Stimulated activated CD8-positive, alpha-beta memory T cell treated with anti-CD3 and anti-CD28 coated beads, Interleukin-12 subunit alpha, Interleukin-12 subunit beta, amount 100 ng/mL, for 1 hour (primary cell): ENCODE measurements around the gene TBC1D16.

ENCODE experiments used
- DNase-seq: peaks from one replicate; pipeline ENCODE4 v3.0.0-alpha.2; 2020; ENCODE audit warnings: low read depth

The TBC1D16 gene

GRCh38 chr17:80035687-80035936 is at the start of gene TBC1D16:
Gene TBC1D16 (minus strand): TSS chr17:80035872. CDS start chr17:80013547, 22,325 bp downstream.
- no peak for DNase-seq

GRCh38 chr17:80084773-80085172 is 49.1 kb upstream of the TBC1D16 start:
- DNase-seq = no peak

- DNase-seq = no peak
These were observed 47.5 kb upstream of the TBC1D16 start for GRCh38 chr17:80083136-80083661.

- DNase-seq = peak; percentile 25
These were observed 46.9 kb upstream of the TBC1D16 start for GRCh38 chr17:80082403-80083135.

GRCh38 chr17:80081596-80081995 is 45.9 kb upstream of the TBC1D16 start:
- no peak for DNase-seq

- DNase-seq = no peak
These were observed 44.4 kb upstream of the TBC1D16 start for GRCh38 chr17:80080081-80080480.

GRCh38 chr17:80072410-80072809 is 36.7 kb upstream of the TBC1D16 start:
- no peak for DNase-seq

- DNase-seq = no peak
These were observed 35.6 kb upstream of the TBC1D16 start for GRCh38 chr17:80071116-80071841.

GRCh38 chr17:80070375-80071115 is 34.9 kb upstream of the TBC1D16 start:
- no peak for DNase-seq

- DNase-seq = no peak
These were observed 32.9 kb upstream of the TBC1D16 start for GRCh38 chr17:80068301-80069222.

GRCh38 chr17:80067393-80067986 is 31.8 kb upstream of the TBC1D16 start:
- DNase-seq = no peak

- no peak for DNase-seq
These were observed 30.0 kb upstream of the TBC1D16 start for GRCh38 chr17:80065478-80066170.

GRCh38 chr17:80064696-80065095 is 29.0 kb upstream of the TBC1D16 start:
- DNase-seq = no peak

GRCh38 chr17:80063830-80064585 is 28.3 kb upstream of the TBC1D16 start:
- no peak for DNase-seq

- DNase-seq = no peak
These were observed 25.7 kb upstream of the TBC1D16 start for GRCh38 chr17:80061421-80061820.

- no peak for DNase-seq
These were observed 25.0 kb upstream of the TBC1D16 start for GRCh38 chr17:80060644-80061043.

- no peak for DNase-seq
These were observed 22.8 kb upstream of the TBC1D16 start for GRCh38 chr17:80058311-80058955.

GRCh38 chr17:80055597-80055996 is 19.9 kb upstream of the TBC1D16 start:
- no peak for DNase-seq

GRCh38 chr17:80053102-80053501 is 17.4 kb upstream of the TBC1D16 start:
- DNase-seq = no peak
